Gastroesophageal sphincter (tissue), 4 donors: ENCODE results near the gene ESPNL. TPM values are rescaled to one million over a fixed set of nuclear protein-coding genes. Genes with fewer than 3 reads are reported as not detected.

Experiments
- ATAC-seq: fragments of 150-250 bp; one replicate; pipeline ENCODE4 v1.9.1; 2016; ENCODE audit warnings: mild to moderate bottlenecking, moderate library complexity
- H3K27ac ChIP-seq, 4 donors: fragments of 200-600 bp; sonication (generic) in 3 of 4; 1 replicate in 3 of 4; 2 replicates in 1 of 4; pipeline ENCODE4 v1.5.1; 2016 to 2019
- H3K27me3 ChIP-seq: fragments of 200-600 bp; sonication (generic); one replicate; pipeline ENCODE4 v1.5.1; 2019
- H3K36me3 ChIP-seq, 2 donors: fragments of 200-600 bp; sonication (generic); one replicate each; pipeline ENCODE4 v1.5.1; 2019; ENCODE audit warnings: control low read depth in 1 of 2
- H3K4me1 ChIP-seq, 3 donors: fragments of 200-600 bp; sonication (generic); 1 replicate in 2 of 3; 2 replicates in 1 of 3; pipeline ENCODE4 v1.5.1; 2016 to 2019; ENCODE audit warnings: control low read depth in 2 of 3
- H3K4me3 ChIP-seq, 2 donors: fragments of 200-600 bp; sonication (generic); one replicate each; pipeline ENCODE4 v1.5.1; 2019; ENCODE audit warnings: mild to moderate bottlenecking in 1 of 2, moderate library complexity in 1 of 2
- H3K9me3 ChIP-seq, 3 donors: fragments of 200-600 bp; sonication (generic); one replicate each; pipeline ENCODE4 v1.5.1; 2017 to 2019; ENCODE audit warnings: control low read depth in 2 of 3
- EP300 ChIP-seq: sonication (generic); formaldehyde crosslinking; IDR thresholded peaks from one replicate; pipeline ENCODE4 v1.6.1; 2017; ENCODE audit warnings: antibody characterized with exemption, mild to moderate bottlenecking
- POLR2A ChIP-seq, 2 donors: fragments of 450-650 bp; IDR thresholded peaks; one replicate each; pipeline ENCODE4 v1.6.1; 2017; ENCODE audit warnings: antibody characterized with exemption in 2 of 2, mild to moderate bottlenecking in 2 of 2, moderate library complexity in 1 of 2
- POLR2AphosphoS5 ChIP-seq: sonication (generic); formaldehyde crosslinking; IDR thresholded peaks from one replicate; pipeline ENCODE4 v1.6.1; 2017; ENCODE audit warnings: antibody characterized with exemption
- WGBS, 2 donors: methylation state at CpG; one replicate each; pipeline ENCODE4 v1.1.5; 2018; ENCODE audit warnings: low coverage in 1 of 2; 5-methylcytosine and 5-hydroxymethylcytosine counted together
- total RNA-seq, 4 donors: library from RNA; depleted of rRNA; stranded (reverse); fragments of >200 nt; gene quantifications; one replicate each; pipeline ENCODE4 v1.1.0, GENCODE V29; 2016
- TF ChIP-seq, protein P1 (sequence below), 4 experiments: fragments of 200-600 bp in 2 of 4; fragments of 450-650 bp in 2 of 4; sonication (generic) in 1 of 4; IDR thresholded peaks; one replicate each; pipeline ENCODE4 v1.5.1; 2017 to 2019; ENCODE audit warnings: antibody characterized with exemption in 4 of 4, mild to moderate bottlenecking in 2 of 4, moderate library complexity in 2 of 4

Gene ESPNL
- total RNA-seq, 4 donors from 2014 or later, result 0.12 to 3.4 (median 0.31) TPM; not detected in 1

DNA sequence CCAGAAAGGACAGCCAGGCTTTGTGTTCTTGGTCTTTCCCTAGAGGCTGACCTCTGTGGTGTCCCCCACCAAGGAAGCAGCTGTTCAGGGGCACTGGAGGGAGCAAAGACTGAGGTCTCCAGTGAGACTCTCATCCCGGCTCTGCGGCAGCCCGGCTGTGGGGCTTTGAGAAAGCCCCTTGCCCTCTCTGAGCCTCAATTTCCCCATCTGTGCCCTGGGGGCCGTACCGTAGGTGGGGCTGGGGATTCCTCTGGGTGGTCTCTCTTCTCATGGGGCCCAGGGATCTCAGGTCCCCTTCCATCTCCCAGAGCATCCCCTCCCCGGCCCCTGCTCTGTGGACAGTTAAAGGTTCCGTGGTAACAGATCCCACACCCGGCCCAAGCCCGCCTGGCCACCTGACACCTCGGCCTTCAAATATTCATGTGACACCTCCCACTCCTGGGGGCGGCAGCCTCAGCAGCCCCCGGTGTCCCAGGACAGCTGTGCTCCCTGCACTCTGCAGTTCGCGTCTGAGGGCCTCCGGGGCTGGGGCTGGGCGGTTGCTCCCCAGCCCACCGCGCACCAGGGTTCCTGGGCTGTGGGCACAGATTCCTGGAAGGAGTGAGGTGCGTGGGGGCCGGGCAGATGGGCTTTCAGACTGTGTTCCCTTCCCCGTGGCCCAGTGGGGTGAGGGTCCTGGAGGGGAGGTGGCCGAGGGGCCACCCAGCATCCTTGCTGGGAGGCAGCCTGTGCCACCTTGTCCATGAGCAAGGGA lies 23.3 kb downstream of the ESPNL start:
- Histone ChIP-seq H3K9me3 (no peaks in the 10 kb centered on the region), H3K4me1 (peaks cover 0 to 16% (median 0%) of the 10 kb centered on the region in 3 donors), H3K4me3 (no peak overlapping the region), H3K27ac (no peak overlapping the region), H3K36me3 (no peaks in the 10 kb centered on the region), H3K27me3 (no peaks in the 10 kb centered on the region)
- no peak for ATAC-seq
- WGBS, 2 donors, result no CpG with 5 or more reads among the region's 22 CpGs
- TF ChIP-seq EP300, result no peak
- TF ChIP-seq POLR2A (IDR thresholded peaks at IDR 0.05), result no peak
- TF ChIP-seq POLR2AphosphoS5, result no peak
- TF ChIP-seq, protein P1, sequence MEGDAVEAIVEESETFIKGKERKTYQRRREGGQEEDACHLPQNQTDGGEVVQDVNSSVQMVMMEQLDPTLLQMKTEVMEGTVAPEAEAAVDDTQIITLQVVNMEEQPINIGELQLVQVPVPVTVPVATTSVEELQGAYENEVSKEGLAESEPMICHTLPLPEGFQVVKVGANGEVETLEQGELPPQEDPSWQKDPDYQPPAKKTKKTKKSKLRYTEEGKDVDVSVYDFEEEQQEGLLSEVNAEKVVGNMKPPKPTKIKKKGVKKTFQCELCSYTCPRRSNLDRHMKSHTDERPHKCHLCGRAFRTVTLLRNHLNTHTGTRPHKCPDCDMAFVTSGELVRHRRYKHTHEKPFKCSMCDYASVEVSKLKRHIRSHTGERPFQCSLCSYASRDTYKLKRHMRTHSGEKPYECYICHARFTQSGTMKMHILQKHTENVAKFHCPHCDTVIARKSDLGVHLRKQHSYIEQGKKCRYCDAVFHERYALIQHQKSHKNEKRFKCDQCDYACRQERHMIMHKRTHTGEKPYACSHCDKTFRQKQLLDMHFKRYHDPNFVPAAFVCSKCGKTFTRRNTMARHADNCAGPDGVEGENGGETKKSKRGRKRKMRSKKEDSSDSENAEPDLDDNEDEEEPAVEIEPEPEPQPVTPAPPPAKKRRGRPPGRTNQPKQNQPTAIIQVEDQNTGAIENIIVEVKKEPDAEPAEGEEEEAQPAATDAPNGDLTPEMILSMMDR (IDR thresholded peaks at IDR 0.05), result no peak

- Histone ChIP-seq H3K36me3 (no peaks in the 10 kb centered on the region), H3K4me1 (peaks cover 0 to 16% (median 0%) of the 10 kb centered on the region in 3 donors), H3K27ac (no peak overlapping the region), H3K9me3 (no peaks in the 10 kb centered on the region), H3K4me3 (no peak overlapping the region), H3K27me3 (no peaks in the 10 kb centered on the region)
- TF ChIP-seq, protein P1 (IDR thresholded peaks at IDR 0.05), result no peak
- TF ChIP-seq POLR2AphosphoS5 (no peak), EP300 (no peak), POLR2A (IDR thresholded peaks at IDR 0.05) (no peak)
- ATAC-seq, result no peak
- no CpG with 5 or more reads among the region's 14 CpGs for WGBS, 2 donors
Observed at GRCh38 chr2:238123991-238124470, 23.9 kb downstream of the ESPNL start.

GRCh38 chr2:238124488-238125126 lies 24.5 kb downstream of the ESPNL start:
- 80 to 86% methylated on average over 13 of the region's 19 CpGs for WGBS, 2 donors
- no peak for ATAC-seq
- no peaks in the 10 kb centered on the region for H3K36me3 ChIP-seq
- TF ChIP-seq EP300, result no peak
- TF ChIP-seq POLR2A (IDR thresholded peaks at IDR 0.05), result no peak
- TF ChIP-seq, protein P1 (IDR thresholded peaks at IDR 0.05), result no peak
- no peak for TF ChIP-seq POLR2AphosphoS5
- no peaks in the 10 kb centered on the region for H3K27me3 ChIP-seq
- no peaks in the 10 kb centered on the region for H3K9me3 ChIP-seq
- peaks cover 0 to 16% (median 0%) of the 10 kb centered on the region in 3 donors for H3K4me1 ChIP-seq
- H3K4me3 ChIP-seq, result no peak overlapping the region
- no peak overlapping the region for H3K27ac ChIP-seq

GRCh38 chr2:238125127-238125885 lies 25.2 kb downstream of the ESPNL start:
- H3K4me1 ChIP-seq, result peaks cover 0 to 16% (median 0%) of the 10 kb centered on the region in 3 donors
- peaks cover 0 to 3% of the 10 kb centered on the region in 2 donors for H3K36me3 ChIP-seq
- no peaks in the 10 kb centered on the region for H3K9me3 ChIP-seq
- H3K4me3 ChIP-seq, result no peak overlapping the region
- WGBS, 2 donors, result 94 to 100% methylated on average over 1 to 3 of the region's 20 CpGs
- no peak for ATAC-seq
- TF ChIP-seq, protein P1 (IDR thresholded peaks at IDR 0.05), result no peak
- TF ChIP-seq EP300, result no peak
- TF ChIP-seq POLR2A (IDR thresholded peaks at IDR 0.05), result no peak
- no peak for TF ChIP-seq POLR2AphosphoS5
- H3K27ac ChIP-seq, result no peak overlapping the region
- no peaks in the 10 kb centered on the region for H3K27me3 ChIP-seq
